Measurements from ENCODE around the gene ELMO2.

Gene ELMO2

DNA sequence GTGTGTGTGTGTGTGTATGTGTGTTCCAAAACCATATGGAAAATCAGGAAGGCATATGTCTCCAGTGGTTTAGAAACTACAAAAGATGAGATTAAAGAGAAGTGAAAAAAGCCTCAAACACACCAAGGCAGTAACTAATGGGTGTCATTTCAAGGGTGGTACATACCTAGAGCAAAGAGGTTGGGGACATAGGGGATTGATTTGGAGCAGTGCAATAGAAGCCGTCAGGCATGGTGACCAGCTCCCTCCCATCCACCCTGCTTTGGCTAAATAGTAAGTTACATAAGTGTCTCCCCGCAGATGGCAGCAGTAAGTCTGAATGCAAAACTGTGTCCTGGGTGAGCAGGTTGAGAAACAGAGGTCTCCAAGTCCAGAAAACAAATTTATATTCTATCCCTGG lies 10.4 kb upstream of the ELMO2 start:
- Mint-ChIP-seq H3K4me1 (ENCODE audit: low read depth) (no peaks in the 10 kb centered on the region), H3K27ac (no peak overlapping the region), H3K4me3 (no peak overlapping the region), H3K36me3 (ENCODE audit: low read depth) (no peaks in the 10 kb centered on the region), H3K27me3 (ENCODE audit: low read depth) (peaks cover 53% of the 10 kb centered on the region), H3K9me3 (no peaks in the 10 kb centered on the region)

DNA sequence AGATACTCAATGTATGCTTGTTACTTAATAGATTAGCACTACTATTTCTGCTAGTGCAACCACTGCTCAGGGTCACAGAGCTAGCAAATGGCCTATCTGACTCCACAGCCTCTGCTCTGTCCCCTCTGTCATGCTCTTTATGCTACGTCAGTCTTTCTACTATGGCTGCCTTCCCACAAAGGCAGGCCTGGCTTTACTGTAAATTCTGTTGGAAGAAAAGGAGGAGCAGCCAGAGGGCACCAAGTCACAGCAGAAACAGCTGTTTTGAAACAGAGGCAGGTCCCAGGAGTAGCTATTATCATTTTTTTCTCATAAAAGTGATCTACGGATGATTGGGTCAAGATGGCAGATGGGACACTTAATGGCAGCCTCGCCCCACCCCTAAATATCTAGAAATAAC lies 10.0 kb upstream of the ELMO2 start:
- H3K27ac Mint-ChIP-seq, result no peak overlapping the region
- no peak overlapping the region for H3K4me3 Mint-ChIP-seq
- H3K9me3 Mint-ChIP-seq, result no peaks in the 10 kb centered on the region
- H3K27me3 Mint-ChIP-seq (ENCODE audit: low read depth), result peaks cover 56% of the 10 kb centered on the region
- H3K36me3 Mint-ChIP-seq (ENCODE audit: low read depth), result no peaks in the 10 kb centered on the region
- no peaks in the 10 kb centered on the region for H3K4me1 Mint-ChIP-seq (ENCODE audit: low read depth)

DNA sequence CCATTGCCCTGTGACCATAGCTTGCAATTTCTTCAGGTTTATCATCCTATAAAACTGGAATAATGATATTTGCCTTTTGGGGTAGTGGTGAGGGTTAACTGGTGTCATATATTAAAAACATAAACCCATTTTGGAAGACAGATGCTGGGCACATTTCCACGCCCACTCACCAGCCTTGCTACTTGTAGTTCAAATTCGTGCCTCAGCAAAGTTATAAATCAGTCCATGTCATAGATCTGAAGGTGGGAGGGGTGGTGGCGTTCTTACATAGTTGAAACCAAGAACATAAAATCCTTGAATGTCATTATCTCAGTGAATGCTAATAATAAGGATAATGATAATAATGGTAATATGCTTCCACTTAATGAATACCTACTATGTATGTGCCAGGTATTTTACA lies 9.4 kb upstream of the ELMO2 start:
- H3K9me3 Mint-ChIP-seq, result no peaks in the 10 kb centered on the region
- peaks cover 2% of the 10 kb centered on the region for H3K4me1 Mint-ChIP-seq (ENCODE audit: low read depth)
- H3K36me3 Mint-ChIP-seq (ENCODE audit: low read depth), result no peaks in the 10 kb centered on the region
- peaks cover 51% of the 10 kb centered on the region for H3K27me3 Mint-ChIP-seq (ENCODE audit: low read depth)
- H3K4me3 Mint-ChIP-seq, result no peak overlapping the region
- H3K27ac Mint-ChIP-seq, result no peak overlapping the region

DNA sequence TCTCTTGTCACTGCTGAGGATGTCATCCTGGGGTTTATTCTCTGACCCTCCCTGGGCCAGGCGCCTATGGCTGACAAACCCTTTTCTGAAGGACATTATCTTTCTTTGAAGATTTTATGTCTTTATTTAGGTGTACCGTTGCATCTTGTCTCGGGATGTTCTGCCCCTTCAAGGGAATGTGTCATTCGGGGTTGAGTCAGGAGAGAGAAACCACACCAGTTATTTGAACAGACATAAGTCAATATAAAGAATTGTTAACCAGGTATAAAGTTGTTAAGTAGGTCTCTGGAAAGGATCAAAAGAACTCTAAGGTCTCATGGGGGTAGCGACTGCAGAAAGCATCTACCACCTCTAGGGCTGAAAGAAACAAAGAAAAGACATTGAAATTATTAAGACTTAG lies 8.2 kb upstream of the ELMO2 start:
- no peak overlapping the region for H3K27ac Mint-ChIP-seq
- no peak overlapping the region for H3K4me3 Mint-ChIP-seq
- no peaks in the 10 kb centered on the region for H3K9me3 Mint-ChIP-seq
- peaks cover 47% of the 10 kb centered on the region for H3K27me3 Mint-ChIP-seq (ENCODE audit: low read depth)
- H3K4me1 Mint-ChIP-seq (ENCODE audit: low read depth), result peaks cover 7% of the 10 kb centered on the region
- H3K36me3 Mint-ChIP-seq (ENCODE audit: low read depth), result no peaks in the 10 kb centered on the region

DNA sequence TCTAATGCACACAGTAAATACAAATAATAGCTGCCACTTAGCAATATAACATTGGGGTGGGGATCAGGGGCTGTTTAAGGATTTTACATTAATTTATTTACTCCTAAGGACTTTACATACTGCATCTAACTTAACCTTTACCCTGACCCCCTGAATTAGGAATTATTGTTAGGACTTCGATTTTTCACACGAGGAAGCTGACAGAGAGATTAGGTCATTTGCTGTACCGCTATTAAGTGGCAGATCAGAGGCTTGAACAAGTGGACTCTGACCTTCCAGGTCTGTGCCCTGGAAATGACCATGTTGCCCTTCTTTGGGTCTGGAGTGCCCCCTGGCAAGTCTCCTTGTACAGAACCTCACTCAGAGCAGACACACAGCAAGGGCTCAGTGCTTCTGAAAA lies 5.2 kb upstream of the ELMO2 start:
- Mint-ChIP-seq H3K4me3 (no peak overlapping the region), H3K27ac (no peak overlapping the region), H3K27me3 (ENCODE audit: low read depth) (peaks cover 28% of the 10 kb centered on the region), H3K36me3 (ENCODE audit: low read depth) (peaks cover 3% of the 10 kb centered on the region), H3K4me1 (ENCODE audit: low read depth) (peaks cover 25% of the 10 kb centered on the region), H3K9me3 (no peaks in the 10 kb centered on the region)

DNA sequence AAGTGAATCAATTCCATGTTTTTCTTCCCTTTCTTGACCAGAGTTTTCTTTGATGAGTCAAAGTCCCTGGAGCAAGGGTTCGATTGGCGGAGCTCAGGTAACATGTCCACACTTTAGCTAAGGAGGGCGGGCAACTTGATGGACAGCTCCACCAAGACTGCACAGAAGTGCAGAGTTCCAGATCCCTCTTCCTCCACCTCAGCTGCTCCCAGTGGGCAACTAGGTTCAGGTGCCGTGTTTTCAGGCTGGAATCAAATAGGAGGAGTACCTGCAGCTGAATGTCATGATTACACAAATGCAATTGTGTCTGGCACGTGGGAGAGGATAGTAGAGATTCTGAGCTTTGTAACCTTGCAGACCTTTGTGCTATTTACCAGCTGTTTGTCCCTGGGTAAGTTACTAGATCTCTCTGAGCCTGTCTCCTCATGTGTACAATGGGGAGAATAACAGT lies 1.9 kb upstream of the ELMO2 start:
- peaks cover 12% of the 10 kb centered on the region for H3K27me3 Mint-ChIP-seq (ENCODE audit: low read depth)
- no peaks in the 10 kb centered on the region for H3K9me3 Mint-ChIP-seq
- peaks cover 3% of the 10 kb centered on the region for H3K36me3 Mint-ChIP-seq (ENCODE audit: low read depth)
- H3K27ac Mint-ChIP-seq, result no peak overlapping the region
- H3K4me1 Mint-ChIP-seq (ENCODE audit: low read depth), result peaks cover 41% of the 10 kb centered on the region
- no peak overlapping the region for H3K4me3 Mint-ChIP-seq

DNA sequence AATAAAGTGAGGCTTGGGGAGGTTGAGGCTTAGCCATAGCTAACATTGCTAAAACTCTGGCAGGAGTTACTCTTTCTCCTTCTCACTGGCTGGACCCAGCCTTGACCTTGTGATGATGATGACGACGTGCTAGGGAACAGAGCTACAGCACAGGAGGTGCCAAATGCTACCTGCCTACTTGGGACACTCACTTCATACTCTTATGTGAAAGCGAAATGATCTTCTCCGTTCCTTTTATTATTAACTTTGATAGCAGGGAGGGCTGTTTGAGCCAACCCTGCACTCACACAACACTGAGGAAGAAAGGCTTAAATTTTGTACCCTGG lies 1.2 kb upstream of the ELMO2 start:
- peak overlapping the region; percentile 92 for H3K27ac Mint-ChIP-seq
- peaks cover 47% of the 10 kb centered on the region for H3K4me1 Mint-ChIP-seq (ENCODE audit: low read depth)

DNA sequence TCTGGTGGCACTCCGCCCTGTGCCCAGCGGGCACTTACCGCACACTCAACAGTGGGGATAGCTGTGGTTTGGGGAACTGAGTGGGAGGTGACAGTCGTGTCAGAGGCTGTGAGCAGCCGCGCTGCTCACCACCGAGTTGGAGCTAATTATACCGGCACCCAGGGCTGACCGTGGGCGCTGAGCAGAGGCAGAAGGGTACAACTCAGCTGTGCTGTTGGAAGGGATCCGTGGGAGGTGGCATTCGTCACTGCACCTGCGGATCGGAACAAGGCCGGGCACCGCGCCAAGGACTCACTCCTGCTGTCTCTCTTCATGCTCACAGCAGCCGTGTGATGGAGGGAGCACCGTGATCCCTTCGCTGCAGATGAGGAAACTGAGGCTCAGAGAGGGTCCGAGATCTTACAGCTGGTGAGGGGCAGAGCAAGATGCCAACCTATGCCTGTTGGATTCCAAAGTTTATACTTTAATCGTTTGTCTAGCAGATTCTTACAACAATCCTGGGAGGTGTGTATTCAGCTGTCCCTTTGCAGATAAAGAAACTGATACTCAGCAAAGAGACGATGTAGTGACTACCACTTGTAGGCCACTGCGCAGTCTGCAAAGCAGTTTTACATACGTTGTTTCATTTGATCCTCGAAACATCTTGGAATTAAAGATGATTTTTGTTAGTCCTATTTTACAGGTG lies 713 bp upstream of the ELMO2 start:
- Mint-ChIP-seq H3K9me3 (no peaks in the 10 kb centered on the region), H3K4me3 (peak overlapping the region; percentile 97), H3K36me3 (ENCODE audit: low read depth) (peaks cover 9% of the 10 kb centered on the region), H3K27me3 (ENCODE audit: low read depth) (peaks cover 6% of the 10 kb centered on the region), H3K4me1 (ENCODE audit: low read depth) (peaks cover 52% of the 10 kb centered on the region), H3K27ac (peak overlapping the region; percentile 92)

More for the DNA sequence above, 1.2 kb upstream of the ELMO2 start:
- Mint-ChIP-seq H3K4me3 (peak overlapping the region; percentile 97), H3K36me3 (ENCODE audit: low read depth) (peaks cover 6% of the 10 kb centered on the region), H3K9me3 (no peaks in the 10 kb centered on the region), H3K27me3 (ENCODE audit: low read depth) (peaks cover 8% of the 10 kb centered on the region)

DNA sequence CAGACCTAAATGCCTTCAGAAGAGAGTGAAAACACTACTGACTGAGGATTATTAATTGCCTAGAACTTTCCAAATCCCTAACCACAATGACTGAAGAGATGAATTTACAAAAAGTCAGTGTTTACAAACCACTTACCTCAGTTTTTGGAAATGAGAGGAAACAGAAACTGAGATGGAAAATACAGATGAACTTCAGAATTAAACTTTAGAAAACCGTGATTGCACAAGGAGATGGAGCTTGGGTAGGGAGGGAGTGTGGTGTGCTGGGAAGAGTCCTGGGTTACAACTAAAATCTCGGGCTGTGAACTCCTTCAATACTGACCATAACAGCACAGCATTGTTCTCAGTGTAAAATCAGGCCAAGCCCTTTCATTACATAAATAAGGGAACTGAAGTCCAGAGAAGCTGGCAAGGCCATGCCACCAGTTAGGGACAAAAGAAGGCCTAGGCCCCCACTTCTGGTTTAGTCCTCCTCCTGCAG lies 4.0 kb downstream of the ELMO2 start:
- Mint-ChIP-seq H3K36me3 (ENCODE audit: low read depth) (peaks cover 19% of the 10 kb centered on the region), H3K27me3 (ENCODE audit: low read depth) (no peaks in the 10 kb centered on the region), H3K4me1 (ENCODE audit: low read depth) (peaks cover 71% of the 10 kb centered on the region), H3K27ac (peak overlapping the region; percentile 96), H3K4me3 (peak overlapping the region; percentile 84), H3K9me3 (no peaks in the 10 kb centered on the region)

DNA sequence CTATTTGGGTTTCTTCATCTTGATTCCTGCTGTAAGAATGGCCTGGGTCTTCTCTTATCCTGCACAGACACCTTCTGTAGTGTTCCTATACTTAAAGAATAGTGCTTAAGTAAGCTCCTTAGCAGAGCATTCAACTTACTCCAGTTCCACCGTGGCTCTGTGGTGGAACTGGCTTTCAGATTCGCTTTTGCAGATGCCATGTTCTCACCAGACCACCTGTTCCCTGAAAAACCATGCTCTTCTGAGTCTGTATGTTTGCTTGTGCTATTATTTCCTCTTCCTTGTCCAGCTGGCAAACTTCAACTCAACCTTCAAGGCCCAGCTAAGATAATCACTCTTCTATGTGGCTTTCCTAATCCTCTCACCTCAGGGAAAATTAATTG lies 4.9 kb downstream of the ELMO2 start:
- H3K4me3 Mint-ChIP-seq, result peak overlapping the region; percentile 84

DNA sequence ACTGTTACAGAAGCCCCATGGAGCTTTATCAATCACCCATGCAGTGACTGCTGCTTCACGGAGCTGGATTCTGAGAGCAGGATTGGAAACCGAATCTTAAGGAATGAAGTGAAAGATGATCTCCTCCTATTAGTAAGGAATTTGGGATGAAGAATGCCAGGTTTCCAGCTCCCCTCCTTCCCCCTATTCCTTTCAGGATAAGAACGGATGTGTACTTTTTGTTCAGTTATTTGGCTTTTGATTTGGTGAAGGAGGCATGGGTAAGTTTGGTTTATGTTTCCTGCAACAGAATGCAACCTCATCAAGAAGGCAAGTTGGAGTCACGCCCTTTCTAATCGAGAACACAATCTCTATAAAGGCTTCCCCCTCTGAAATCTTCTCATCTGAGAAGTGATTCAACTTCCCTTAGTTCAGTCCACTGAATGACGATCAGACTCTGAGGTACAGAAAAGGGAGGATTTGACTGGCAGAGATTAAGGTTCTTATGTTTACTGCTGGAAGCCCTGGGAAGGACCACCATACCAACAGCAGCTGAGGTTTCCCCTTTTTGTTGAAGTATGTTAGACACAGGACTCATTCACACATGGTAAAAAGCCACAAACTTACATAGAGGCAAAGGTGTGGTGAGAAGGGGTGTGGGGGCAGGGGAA lies 5.5 kb downstream of the ELMO2 start:
- peak overlapping the region; percentile 84 for H3K4me3 Mint-ChIP-seq
- peaks cover 63% of the 10 kb centered on the region for H3K4me1 Mint-ChIP-seq (ENCODE audit: low read depth)
- H3K36me3 Mint-ChIP-seq (ENCODE audit: low read depth), result peaks cover 23% of the 10 kb centered on the region

More for the DNA sequence above, 4.9 kb downstream of the ELMO2 start:
- H3K27ac Mint-ChIP-seq, result peak overlapping the region; percentile 96
- H3K9me3 Mint-ChIP-seq, result no peaks in the 10 kb centered on the region
- H3K4me1 Mint-ChIP-seq (ENCODE audit: low read depth), result peaks cover 63% of the 10 kb centered on the region
- H3K36me3 Mint-ChIP-seq (ENCODE audit: low read depth), result peaks cover 23% of the 10 kb centered on the region
- no peaks in the 10 kb centered on the region for H3K27me3 Mint-ChIP-seq (ENCODE audit: low read depth)

DNA sequence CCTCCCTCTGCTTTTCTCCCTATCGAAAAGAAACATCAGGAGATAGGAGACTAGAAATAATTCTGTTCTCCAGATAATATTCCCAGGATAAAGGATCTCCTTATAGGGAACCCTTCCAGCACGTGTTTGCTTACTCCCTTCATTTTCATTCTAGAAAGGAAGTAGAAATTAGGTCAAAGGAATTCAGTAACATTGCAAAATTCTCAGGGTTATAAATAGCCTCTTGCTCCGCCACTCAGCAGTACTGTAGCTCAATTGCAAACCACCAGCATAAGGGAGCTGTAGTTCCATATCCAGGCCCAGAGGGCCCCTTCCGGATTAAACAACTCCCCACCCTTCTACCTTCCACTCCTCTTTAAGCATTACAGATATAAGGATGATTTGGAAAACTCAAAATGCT lies 6.2 kb downstream of the ELMO2 start:
- H3K36me3 Mint-ChIP-seq (ENCODE audit: low read depth), result peaks cover 23% of the 10 kb centered on the region
- peak overlapping the region; percentile 96 for H3K27ac Mint-ChIP-seq
- H3K4me1 Mint-ChIP-seq (ENCODE audit: low read depth), result peaks cover 63% of the 10 kb centered on the region
- peak overlapping the region; percentile 84 for H3K4me3 Mint-ChIP-seq
- H3K9me3 Mint-ChIP-seq, result no peaks in the 10 kb centered on the region
- H3K27me3 Mint-ChIP-seq (ENCODE audit: low read depth), result no peaks in the 10 kb centered on the region

More for the DNA sequence above, 5.5 kb downstream of the ELMO2 start:
- Mint-ChIP-seq H3K27ac (peak overlapping the region; percentile 96), H3K27me3 (ENCODE audit: low read depth) (no peaks in the 10 kb centered on the region), H3K9me3 (no peaks in the 10 kb centered on the region)

DNA sequence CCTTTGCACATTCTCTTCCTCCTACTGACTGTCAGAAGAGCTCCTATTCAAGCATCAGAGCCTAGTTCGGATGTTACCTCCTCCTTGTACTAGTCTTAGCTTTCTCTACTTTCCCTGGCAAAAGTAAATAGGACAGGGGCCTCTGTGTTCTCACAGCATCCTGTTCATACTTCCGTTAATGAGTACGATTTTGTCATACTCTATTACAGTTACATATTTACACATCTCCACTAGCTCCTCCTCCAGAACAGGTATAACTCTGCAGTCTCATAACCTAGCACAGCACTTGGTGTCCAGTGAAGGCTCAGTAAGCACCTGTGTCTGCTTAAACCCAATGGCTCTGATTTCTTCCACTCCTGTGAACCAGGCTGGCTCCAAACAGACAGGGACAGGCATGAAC lies 7.0 kb downstream of the ELMO2 start:
- Mint-ChIP-seq H3K9me3 (no peaks in the 10 kb centered on the region), H3K4me1 (ENCODE audit: low read depth) (peaks cover 57% of the 10 kb centered on the region), H3K4me3 (peak overlapping the region; percentile 43), H3K27me3 (ENCODE audit: low read depth) (no peaks in the 10 kb centered on the region), H3K27ac (peak overlapping the region; percentile 7), H3K36me3 (ENCODE audit: low read depth) (peaks cover 23% of the 10 kb centered on the region)

DNA sequence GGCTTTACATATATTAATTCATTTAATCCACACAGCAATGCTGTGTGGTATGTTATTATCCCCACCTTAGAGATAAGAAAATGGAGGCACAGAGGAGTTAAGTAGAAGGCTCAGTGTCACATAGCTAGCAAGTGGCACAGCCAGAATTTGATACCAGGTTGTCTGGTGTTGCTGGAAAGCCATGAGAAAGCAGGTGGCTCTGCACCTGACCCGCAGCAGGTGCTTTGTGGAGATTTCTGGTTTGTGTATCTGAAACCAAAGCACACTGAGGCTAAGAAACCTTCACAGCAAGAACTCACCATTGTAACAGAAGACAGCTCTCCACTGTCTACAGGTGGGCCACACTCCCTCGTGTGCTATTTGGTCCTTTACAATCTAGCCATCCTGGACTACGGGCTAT lies 7.5 kb downstream of the ELMO2 start:
- Mint-ChIP-seq H3K4me1 (ENCODE audit: low read depth) (peaks cover 53% of the 10 kb centered on the region), H3K36me3 (ENCODE audit: low read depth) (peaks cover 26% of the 10 kb centered on the region), H3K27ac (peak overlapping the region; percentile 7), H3K9me3 (no peaks in the 10 kb centered on the region), H3K27me3 (ENCODE audit: low read depth) (no peaks in the 10 kb centered on the region), H3K4me3 (no peak overlapping the region)

DNA sequence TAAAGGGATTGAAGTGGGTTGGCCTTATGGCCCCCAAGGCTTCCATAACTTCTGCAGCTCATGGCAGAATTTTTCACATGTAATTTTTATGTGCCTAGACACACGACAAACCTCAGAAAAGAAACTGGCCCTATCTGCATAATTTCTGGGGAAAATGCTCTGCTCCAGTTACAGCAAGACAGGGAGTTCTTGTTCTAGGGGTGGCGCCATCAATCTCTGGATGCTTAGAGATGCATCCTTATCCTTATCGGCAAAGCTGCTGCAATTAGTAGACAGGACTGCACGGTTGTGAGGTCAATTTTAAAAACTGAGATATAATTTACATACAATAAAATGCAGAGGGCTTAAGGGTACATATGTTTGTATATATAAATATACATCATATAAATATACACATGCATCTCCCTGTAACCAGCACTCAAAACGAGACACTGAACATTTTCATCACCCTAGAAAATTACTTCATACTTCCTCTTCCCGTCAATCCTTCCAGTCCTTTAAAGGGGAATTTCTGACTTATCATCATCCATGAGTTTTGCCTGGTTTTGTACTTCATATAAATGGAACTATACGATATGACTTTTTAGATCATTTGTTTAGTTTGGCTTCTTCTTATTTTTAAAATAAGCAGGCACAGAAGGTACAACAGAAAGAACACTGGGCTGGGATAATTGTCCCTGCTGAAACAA lies 10.2 kb downstream of the ELMO2 start:
- H3K4me1 Mint-ChIP-seq (ENCODE audit: low read depth), result peaks cover 27% of the 10 kb centered on the region
- H3K27ac Mint-ChIP-seq, result no peak overlapping the region

More for the DNA sequence above, 10.2 kb downstream of the ELMO2 start:
- H3K9me3 Mint-ChIP-seq, result no peaks in the 10 kb centered on the region
- H3K4me3 Mint-ChIP-seq, result no peak overlapping the region
- H3K36me3 Mint-ChIP-seq (ENCODE audit: low read depth), result peaks cover 44% of the 10 kb centered on the region
- no peaks in the 10 kb centered on the region for H3K27me3 Mint-ChIP-seq (ENCODE audit: low read depth)

Measured in T-helper 1 cell treated with Interleukin-12 subunit alpha and Interleukin-12 subunit beta and Interleukin-4 antibody, amounts not matched to agents 30 μg/mL and 1 μg/mL, for 36 hours (primary cell).